GM12801 (cell line): ENCODE results near the gene ITPK1.

ENCODE experiments used
- CTCF ChIP-seq: IDR thresholded peaks from one replicate; pipeline ENCODE4 v1.5.1; 2011; ENCODE audit warnings: control low read depth; ENCODE audit not compliant: insufficient read length; ENCODE audit errors: extremely low read depth

The ITPK1 gene

GRCh38 chr14:93036652-93037345 is 78.9 kb downstream of the ITPK1 start:
- TF ChIP-seq CTCF = no peak

- no peak for TF ChIP-seq CTCF
These were observed 79.6 kb downstream of the ITPK1 start for GRCh38 chr14:93035917-93036651.

- no peak for TF ChIP-seq CTCF
These were observed 80.2 kb downstream of the ITPK1 start for GRCh38 chr14:93035585-93035916.

DNA sequence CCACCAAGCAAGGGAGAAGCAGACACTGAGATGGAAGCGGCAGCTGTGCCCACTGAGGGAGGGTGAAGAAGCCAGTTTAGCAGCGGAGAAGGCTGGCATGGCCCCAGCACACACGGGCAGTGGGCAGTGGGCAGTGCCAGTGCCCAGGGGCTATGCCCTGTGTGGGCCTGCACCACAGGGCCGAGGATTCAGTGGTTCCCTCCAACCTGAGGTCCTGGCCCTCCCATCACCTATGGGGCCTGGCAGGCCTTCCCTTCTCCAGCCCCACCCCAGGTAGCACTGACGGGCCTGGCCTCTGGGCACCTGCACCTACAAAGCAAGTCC is 81.1 kb downstream of the ITPK1 start:
- no peak for TF ChIP-seq CTCF

- no peak for TF ChIP-seq CTCF
These were observed 81.6 kb downstream of the ITPK1 start for GRCh38 chr14:93033983-93034670.

- TF ChIP-seq CTCF = no peak
These were observed 82.4 kb downstream of the ITPK1 start for GRCh38 chr14:93033084-93033982.
